HL-60/S4 (cell line): ENCODE results near the gene PCDHGA8.
"Not testable (repeated sequence)": the region's sequence is repeated elsewhere in the genome, so short reads cannot be mapped to it uniquely, and the experiment has no call there.

Source experiments
- in situ Hi-C: fragments of 300-500 bp; cut with MboI; formaldehyde crosslinking; loops from 2 replicates; pipeline ENCODE4 v1.14.3; 2022; ENCODE audit warnings: low sequenced_read_pairs

Gene PCDHGA8

DNA sequence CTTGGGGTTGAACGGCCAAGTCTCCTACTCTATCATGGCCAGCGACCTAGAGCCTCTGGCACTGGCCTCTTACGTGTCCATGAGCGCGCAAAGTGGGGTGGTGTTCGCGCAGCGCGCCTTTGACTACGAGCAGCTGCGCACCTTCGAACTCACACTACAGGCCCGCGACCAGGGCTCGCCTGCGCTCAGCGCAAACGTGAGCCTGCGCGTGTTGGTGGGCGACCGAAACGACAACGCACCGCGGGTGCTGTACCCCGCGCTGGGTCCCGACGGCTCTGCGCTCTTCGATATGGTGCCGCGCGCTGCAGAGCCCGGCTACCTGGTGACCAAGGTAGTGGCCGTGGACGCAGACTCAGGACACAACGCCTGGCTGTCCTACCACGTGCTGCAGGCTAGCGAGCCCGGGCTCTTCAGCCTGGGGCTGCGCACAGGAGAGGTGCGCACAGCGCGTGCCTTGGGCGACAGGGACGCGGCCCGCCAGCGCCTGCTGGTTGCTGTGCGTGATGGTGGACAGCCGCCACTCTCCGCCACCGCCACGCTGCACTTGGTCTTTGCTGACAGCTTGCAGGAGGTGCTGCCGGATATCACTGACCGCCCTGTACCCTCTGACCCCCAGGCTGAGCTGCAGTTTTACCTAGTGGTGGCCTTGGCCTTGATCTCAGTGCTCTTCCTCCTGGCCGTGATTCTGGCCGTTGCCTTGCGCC lies 7.3 kb downstream of the PCDHGA8 start:
- in situ Hi-C loops, result no loop called here

DNA sequence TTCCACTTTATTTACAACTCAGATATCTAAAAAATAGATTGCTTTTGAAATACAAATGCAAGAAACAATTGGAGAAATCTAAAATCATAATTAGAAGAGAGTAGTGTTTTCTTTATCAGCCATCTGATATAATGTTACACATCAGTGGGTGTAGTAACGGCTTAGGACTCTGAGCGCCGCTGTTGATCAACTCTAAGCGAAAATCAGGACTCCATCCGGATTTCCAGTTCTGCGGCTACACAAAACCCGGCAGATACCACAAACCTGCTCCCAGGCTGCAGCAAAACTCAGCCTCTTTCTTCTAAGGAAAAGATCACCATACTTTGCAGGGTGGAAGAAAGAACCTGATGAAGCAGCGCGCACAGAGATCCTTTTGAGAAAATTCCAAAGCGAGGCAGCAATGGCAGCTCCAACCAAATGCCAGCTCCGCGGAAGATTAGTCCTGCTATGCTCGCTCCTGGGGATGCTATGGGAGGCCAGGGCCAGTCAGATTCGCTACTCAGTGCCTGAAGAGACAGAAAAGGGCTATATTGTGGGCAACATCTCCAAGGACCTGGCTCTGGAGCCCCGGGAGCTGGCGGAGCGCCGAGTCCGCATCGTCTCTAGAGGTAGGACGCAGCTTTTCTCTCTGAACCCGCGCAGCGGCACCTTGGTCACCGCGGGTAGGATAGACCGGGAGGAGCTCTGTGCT lies 10.3 kb downstream of the PCDHGA8 start, which contains the start of gene PCDHGA9:
PCDHGA9 (plus strand) TSS at position 226 of the 691 bp plus-strand sequence; CDS start at position 401, 175 bp downstream.
- in situ Hi-C loops, result no loop called here

DNA sequence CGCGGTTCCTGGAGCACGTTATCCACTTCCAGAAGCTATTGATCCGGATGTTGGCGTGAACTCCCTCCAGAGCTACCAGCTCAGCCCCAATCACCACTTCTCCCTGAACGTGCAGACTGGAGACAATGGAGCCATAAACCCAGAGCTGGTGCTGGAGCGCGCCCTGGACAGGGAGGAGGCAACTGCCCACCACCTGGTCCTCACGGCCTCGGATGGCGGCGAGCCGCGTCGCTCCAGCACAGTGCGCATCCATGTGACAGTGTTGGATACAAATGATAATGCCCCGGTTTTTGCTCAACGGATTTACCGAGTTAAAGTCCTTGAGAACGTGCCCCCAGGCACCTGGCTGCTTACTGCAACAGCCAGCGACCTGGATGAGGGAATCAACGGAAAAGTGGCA lies 11.0 kb downstream of the PCDHGA8 start:
- in situ Hi-C loops, result no loop called here

DNA sequence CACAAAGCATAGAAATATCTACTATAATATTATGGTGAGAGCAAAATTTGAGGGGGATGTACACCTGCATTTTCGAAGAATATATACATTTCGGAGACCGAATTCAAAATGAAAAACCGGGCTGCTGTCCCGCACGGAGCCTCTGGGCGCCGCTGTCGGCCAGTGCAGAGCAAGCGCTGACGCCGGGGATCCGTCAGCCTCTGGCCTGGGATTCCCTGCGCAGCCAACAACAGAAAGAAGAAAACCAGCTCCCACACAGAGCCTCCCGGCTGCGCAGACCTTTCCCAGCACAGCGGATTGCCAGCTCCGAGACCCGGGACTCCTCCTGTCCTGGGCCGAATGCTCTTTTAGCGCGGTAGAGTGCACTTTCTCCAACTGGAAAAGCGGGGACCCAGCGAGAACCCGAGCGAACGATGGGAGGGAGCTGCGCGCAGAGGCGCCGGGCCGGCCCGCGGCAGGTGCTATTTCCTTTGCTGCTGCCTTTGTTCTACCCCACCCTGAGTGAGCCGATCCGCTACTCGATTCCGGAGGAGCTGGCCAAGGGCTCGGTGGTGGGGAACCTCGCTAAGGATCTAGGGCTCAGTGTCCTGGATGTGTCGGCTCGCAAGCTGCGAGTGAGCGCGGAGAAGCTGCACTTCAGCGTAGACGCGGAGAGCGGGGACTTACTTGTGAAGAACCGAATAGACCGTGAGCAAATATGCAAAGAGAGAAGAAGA lies 15.5 kb downstream of the PCDHGA8 start, which contains the start of gene PCDHGB6:
PCDHGB6 (plus strand) TSS at position 232 of the 716 bp plus-strand sequence; CDS start at position 414, 182 bp downstream.
- in situ Hi-C loops, result not testable (repeated sequence)

DNA sequence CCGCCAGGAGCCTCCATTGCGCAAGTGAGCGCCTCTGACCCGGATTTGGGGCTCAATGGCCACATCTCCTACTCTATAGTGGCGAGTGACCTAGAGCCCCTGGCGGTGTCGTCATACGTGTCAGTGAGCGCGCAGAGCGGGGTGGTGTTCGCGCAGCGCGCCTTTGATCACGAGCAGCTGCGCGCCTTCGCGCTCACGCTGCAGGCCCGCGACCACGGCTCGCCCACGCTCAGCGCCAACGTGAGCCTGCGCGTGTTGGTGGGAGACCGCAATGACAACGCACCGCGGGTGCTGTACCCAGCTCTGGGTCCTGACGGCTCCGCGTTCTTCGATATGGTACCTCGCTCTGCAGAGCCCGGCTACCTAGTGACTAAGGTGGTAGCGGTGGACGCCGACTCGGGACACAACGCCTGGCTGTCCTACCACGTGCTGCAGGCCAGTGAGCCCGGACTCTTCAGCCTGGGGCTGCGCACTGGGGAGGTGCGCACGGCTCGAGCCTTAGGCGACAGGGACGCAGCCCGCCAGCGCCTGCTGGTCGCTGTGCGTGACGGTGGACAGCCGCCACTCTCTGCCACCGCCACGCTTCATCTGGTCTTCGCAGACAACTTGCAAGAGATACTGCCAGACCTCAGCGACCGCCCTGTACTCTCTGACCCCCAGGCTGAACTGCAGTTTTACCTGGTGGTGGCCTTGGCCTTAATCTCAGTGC lies 17.3 kb downstream of the PCDHGA8 start:
- in situ Hi-C loops, result loop anchor here (10.0 kb wide), 1 partner anchor 145 kb away; no protein-coding TSS in a partner anchor

DNA sequence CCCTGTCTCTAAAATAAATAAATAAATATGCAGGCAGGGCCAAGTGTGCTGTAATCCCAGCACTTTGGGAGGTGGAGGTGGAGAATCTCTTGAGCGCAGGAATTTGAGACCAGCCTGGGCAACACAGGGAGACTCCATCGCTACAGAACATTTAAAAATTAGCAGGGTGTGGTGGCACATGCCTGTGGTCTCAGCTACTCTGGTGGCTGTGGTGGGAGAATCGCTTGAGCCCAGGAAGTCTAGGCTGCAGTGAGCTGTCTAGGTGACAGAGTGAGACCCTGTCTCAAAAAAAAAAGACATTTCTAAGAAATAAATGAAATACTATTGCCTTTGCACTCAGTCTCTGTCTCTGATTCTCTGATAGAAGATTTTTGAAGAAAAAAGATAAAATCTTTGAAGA lies 19.1 kb downstream of the PCDHGA8 start:
- in situ Hi-C loops, result loop anchor here (10.0 kb wide), 1 partner anchor 143 kb away; no protein-coding TSS in a partner anchor

DNA sequence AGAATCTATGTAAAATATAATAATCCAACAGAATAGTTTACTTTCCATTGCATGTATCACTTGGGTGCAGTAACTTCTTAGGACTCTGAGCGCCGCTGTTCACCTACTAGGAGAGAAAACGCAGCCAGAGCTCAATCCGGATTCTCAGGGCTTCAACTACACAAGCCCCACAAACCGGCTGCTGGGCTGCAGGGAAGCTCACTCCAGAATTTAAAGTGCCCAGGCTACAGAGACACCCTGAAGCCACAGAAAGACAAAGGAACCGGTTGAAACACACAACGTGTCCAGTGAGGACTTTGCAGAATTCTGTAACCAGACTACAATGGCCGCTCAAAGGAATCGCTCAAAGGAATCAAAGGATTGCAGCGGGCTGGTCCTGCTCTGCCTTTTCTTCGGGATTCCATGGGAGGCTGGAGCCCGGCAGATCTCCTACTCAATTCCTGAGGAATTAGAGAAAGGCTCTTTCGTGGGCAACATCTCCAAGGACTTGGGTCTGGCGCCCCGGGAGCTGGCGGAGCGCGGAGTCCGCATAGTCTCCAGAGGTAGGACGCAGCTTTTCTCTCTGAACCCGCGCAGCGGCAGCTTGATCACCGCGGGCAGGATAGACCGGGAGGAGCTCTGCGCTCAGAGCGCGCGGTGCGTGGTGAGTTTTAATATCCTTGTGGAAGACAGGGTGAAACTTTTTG lies 20.6 kb downstream of the PCDHGA8 start, which contains the start of gene PCDHGA10:
PCDHGA10 (plus strand) TSS at position 134 of the 686 bp plus-strand sequence; CDS start at position 323, 189 bp downstream.
- in situ Hi-C loops, result loop anchor here (10.0 kb wide), 1 partner anchor 142 kb away; no protein-coding TSS in a partner anchor

DNA sequence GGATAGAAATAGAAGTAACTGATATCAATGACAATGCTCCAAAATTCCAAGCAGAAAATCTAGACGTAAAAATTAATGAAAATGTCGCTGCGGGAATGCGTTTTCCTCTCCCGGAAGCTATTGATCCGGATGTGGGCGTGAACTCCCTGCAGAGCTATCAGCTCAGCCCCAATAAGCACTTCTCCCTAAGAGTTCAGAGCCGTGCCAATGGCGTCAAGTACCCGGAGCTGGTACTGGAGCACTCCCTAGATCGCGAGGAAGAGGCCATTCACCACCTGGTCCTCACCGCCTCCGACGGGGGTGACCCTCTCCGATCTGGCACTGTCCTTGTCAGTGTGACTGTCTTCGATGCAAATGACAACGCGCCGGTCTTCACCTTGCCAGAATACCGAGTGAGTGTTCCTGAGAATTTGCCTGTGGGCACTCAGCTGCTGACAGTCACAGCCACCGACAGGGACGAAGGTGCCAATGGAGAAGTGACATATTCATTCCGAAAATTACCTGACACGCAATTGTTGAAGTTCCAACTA lies 21.2 kb downstream of the PCDHGA8 start:
- in situ Hi-C loops, result loop anchor here (10.0 kb wide), 1 partner anchor 141 kb away; no protein-coding TSS in a partner anchor

DNA sequence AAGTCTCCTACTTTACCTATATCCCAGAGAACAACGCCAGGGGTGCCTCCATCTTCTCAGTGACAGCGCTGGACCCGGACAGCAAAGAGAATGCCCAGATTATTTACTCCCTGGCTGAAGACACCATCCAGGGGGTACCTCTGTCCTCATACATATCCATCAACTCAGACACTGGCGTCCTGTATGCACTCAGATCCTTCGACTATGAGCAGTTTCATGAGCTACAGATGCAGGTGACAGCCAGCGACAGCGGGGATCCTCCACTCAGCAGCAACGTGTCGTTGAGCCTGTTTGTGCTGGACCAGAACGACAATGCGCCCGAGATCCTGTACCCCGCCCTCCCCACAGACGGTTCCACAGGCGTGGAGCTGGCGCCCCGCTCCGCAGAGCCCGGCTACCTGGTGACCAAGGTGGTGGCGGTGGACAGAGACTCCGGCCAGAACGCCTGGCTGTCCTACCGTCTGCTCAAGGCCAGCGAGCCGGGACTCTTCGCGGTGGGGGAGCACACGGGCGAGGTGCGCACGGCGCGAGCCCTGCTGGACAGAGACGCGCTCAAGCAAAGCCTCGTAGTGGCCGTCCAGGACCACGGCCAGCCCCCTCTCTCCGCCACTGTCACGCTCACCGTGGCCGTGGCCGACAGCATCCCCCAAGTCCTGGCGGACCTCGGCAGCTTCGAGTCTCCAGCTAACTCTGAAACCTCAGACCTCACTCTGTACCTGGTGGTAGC lies 22.3 kb downstream of the PCDHGA8 start:
- in situ Hi-C loops, result loop anchor here (10.0 kb wide), 1 partner anchor 140 kb away; no protein-coding TSS in a partner anchor

DNA sequence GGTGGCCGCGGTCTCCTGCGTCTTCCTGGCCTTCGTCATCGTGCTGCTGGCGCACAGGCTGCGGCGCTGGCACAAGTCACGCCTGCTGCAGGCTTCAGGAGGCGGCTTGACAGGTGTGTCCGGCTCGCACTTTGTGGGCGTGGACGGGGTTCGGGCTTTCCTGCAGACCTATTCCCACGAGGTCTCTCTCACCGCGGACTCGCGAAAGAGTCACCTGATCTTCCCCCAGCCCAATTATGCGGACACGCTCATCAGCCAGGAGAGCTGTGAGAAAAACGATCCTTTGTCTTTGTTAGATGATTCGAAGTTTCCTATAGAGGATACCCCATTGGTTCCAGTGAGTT lies 22.8 kb downstream of the PCDHGA8 start:
- in situ Hi-C loops, result loop anchor here (10.0 kb wide), 1 partner anchor 140 kb away; no protein-coding TSS in a partner anchor

DNA sequence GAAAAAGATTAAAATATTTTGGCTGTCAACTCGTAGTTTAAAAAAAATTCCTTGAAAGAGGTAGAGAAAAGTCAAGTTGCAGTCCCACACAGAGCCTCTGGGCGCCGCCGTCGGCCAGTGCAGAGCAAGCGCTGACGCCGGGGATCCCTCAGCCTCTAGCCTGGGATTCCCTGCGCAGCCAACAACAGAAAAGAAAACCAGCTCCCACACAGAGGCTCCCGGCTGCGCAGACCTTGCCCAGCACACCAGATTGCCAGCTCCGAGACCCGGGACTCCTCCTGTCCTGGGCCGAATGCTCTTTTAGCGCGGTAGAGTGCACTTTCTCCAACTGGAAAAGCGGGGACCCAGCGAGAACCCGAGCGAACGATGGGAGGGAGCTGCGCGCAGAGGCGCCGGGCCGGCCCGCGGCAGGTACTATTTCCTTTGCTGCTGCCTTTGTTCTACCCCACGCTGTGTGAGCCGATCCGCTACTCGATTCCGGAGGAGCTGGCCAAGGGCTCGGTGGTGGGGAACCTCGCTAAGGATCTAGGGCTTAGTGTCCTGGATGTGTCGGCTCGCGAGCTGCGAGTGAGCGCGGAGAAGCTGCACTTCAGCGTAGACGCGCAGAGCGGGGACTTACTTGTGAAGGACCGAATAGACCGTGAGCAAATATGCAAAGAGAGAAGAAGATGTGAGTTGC lies 25.2 kb downstream of the PCDHGA8 start, which contains the start of gene PCDHGB7:
PCDHGB7 (plus strand) TSS at position 184 of the 679 bp plus-strand sequence; CDS start at position 367, 183 bp downstream.
- in situ Hi-C loops, result loop anchor here (10.0 kb wide), 1 partner anchor 137 kb away; no protein-coding TSS in a partner anchor

DNA sequence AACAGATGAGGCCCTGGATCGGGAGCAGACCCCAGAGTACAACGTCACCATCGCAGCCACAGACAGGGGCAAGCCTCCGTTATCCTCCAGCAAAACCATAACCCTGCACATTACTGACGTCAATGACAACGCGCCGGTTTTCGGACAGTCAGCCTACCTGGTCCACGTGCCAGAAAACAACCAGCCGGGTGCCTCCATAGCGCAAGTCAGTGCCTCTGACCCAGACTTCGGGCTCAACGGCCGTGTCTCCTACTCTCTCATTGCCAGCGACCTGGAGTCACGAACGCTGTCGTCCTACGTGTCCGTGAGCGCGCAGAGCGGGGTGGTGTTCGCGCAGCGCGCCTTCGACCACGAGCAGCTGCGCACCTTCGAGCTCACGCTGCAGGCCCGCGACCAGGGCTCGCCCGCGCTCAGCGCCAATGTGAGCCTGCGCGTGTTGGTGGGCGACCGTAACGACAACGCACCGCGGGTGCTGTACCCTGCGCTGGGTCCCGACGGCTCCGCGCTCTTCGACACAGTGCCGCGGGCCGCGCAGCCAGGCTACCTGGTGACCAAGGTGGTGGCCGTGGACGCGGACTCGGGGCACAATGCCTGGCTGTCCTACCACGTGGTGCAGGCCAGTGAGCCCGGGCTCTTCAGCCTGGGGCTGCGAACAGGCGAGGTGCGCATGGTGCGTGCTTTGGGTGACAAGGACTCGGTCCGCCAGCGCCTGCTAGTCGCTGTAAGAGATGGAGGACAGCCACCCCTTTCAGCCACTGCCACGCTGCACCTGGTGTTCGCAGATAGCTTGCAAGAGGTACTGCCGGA lies 26.8 kb downstream of the PCDHGA8 start:
- in situ Hi-C loops, result loop anchor here (10.0 kb wide), 1 partner anchor 136 kb away; no protein-coding TSS in a partner anchor

DNA sequence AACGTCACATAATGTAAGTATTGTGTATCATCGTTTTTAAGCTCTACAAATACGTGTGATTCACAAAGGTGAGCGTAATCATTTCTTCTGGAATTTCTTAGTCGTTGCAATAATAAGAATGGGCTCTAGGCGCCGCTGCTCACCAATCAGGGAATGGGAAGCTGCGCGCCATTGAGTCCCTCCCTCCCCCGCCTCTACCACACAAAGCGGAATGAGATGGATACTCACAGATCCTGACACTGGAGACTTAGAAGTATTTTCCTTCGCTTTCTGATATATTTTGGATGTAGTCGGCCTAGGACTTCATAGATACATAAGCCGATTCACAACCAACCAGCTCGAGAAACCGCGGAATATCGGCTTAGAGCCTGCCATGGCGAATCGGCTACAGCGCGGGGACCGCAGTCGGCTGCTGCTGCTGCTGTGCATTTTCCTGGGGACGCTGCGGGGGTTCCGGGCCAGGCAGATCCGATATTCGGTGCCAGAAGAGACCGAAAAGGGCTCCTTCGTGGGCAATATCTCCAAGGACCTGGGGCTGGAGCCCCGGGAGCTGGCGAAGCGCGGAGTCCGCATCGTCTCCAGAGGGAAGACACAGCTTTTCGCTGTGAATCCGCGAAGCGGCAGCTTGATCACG lies 28.5 kb downstream of the PCDHGA8 start, which contains the start of gene PCDHGA11:
PCDHGA11 (plus strand) TSS at position 197 of the 634 bp plus-strand sequence; CDS start at position 374, 177 bp downstream.
- in situ Hi-C loops, result no loop called here

DNA sequence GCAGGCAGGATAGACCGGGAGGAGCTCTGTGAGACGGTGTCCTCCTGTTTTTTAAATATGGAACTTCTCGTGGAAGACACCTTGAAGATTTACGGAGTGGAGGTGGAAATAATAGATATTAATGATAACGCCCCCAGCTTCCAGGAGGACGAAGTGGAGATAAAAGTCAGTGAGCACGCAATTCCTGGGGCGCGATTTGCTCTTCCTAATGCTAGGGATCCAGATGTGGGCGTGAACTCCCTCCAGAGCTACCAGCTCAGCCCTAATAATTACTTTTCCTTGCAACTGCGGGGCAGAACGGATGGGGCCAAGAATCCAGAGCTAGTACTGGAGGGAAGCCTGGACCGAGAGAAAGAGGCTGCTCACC lies 29.0 kb downstream of the PCDHGA8 start:
- in situ Hi-C loops, result no loop called here

DNA sequence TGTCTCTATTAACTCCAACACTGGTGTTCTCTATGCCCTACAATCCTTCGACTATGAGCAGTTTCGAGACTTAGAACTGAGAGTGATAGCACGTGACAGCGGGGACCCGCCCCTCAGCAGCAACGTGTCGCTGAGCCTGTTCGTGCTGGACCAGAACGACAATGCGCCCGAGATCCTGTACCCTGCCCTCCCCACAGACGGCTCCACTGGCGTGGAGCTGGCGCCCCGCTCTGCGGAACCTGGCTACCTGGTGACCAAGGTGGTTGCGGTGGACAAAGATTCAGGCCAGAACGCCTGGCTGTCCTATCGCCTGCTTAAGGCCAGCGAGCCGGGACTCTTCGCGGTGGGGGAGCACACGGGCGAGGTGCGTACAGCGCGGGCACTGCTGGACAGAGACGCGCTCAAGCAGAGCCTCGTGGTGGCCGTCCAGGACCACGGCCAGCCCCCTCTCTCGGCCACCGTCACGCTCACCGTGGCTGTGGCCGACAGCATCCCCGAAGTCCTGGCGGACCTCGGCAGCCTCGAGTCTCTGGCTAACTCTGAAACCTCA lies 30.4 kb downstream of the PCDHGA8 start:
- in situ Hi-C loops, result no loop called here

DNA sequence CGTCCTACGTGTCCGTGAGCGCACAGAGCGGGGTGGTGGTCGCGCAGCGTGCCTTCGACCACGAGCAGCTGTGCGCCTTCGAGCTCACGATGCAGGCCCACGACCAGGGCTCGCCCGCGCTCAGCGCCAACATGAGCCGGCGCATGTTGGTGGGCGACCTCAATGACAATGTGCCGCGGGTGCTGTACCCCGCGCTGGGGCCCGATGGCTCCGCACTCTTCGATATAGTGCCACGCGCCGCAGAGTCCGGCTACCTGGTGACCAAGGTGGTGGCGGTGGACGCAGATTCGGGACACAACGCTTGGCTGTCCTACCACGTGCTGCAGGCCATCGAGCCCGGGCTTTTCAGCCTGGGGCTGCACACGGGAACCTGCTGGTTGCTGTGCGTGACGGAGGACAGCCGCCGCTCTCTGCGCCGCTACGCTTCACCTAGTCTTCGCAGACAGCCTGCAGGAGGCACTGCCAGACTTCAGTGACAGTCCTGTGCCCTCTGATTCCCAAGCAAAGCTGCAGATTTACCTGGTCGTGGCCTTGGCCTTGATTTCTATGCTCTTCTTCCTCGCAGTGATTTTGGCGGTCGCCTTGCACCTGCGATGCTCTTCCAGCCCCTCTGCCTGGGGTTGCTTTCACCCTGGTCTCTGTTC lies 35.5 kb downstream of the PCDHGA8 start:
- in situ Hi-C loops, result no loop called here
